Hepatocyte (in vitro differentiated cells): ENCODE results near the gene NPAS2. TPM values are rescaled to one million over a fixed set of nuclear protein-coding genes. Genes with fewer than 3 reads are reported as not detected.

Experiments
- DNase-seq: peaks from one replicate; pipeline ENCODE4 v3.0.0-alpha.2; 2016; ENCODE audit warnings: low spot score
- H2AFZ ChIP-seq: fragments of 200-600 bp; sonication (generic); 2 replicates; pipeline ENCODE4 v1.6.0; 2016; ENCODE audit warnings: antibody characterized with exemption, mild to moderate bottlenecking
- H3K27ac ChIP-seq: fragments of 200-600 bp; sonication (generic); 2 replicates; pipeline ENCODE4 v1.5.1; 2016; ENCODE audit warnings: mild to moderate bottlenecking
- H3K27me3 ChIP-seq: fragments of 200-600 bp; sonication (generic); 2 replicates; pipeline ENCODE4 v1.6.1; 2016
- H3K36me3 ChIP-seq: fragments of 200-600 bp; sonication (generic); replicated peaks from 2 replicates; pipeline ENCODE4 v1.5.1; 2016; ENCODE audit warnings: low read depth; ENCODE audit not compliant: insufficient read depth
- H3K4me1 ChIP-seq: fragments of 200-600 bp; sonication (generic); 2 replicates; pipeline ENCODE4 v1.5.1; 2016; ENCODE audit warnings: mild to moderate bottlenecking, moderate library complexity; ENCODE audit not compliant: insufficient read depth
- H3K4me2 ChIP-seq: fragments of 200-600 bp; sonication (generic); 2 replicates; pipeline ENCODE4 v1.6.0; 2016
- H3K4me3 ChIP-seq: fragments of 200-600 bp; sonication (generic); 2 replicates; pipeline ENCODE4 v1.5.1; 2016; ENCODE audit warnings: mild to moderate bottlenecking
- H3K79me2 ChIP-seq: fragments of 200-600 bp; sonication (generic); 2 replicates; pipeline ENCODE4 v1.6.0; 2017; ENCODE audit warnings: mild to moderate bottlenecking
- H3K9me2 ChIP-seq: fragments of 200-600 bp; sonication (generic); replicated peaks from 2 replicates; pipeline ENCODE4 v1.6.0; 2017; ENCODE audit warnings: mild to moderate bottlenecking; ENCODE audit not compliant: insufficient read depth
- H3K9me3 ChIP-seq: fragments of 200-600 bp; sonication (generic); 2 replicates; pipeline ENCODE4 v1.5.1; 2016; ENCODE audit warnings: low read depth, mild to moderate bottlenecking
- H4K20me1 ChIP-seq: fragments of 200-600 bp; sonication (generic); 2 replicates; pipeline ENCODE4 v1.6.0; 2016; ENCODE audit warnings: mild to moderate bottlenecking; ENCODE audit not compliant: insufficient read depth, poor library complexity, severe bottlenecking
- CTCF ChIP-seq: fragments of 200-600 bp; sonication (generic); IDR thresholded peaks from 2 replicates; pipeline ENCODE4 v1.5.1; 2016; ENCODE audit warnings: antibody characterized with exemption, mild to moderate bottlenecking; ENCODE audit not compliant: poor library complexity
- EZH2 ChIP-seq: fragments of 200-600 bp; sonication (generic); IDR thresholded peaks from 2 replicates; pipeline ENCODE4 v1.6.1; 2016; ENCODE audit warnings: antibody characterized with exemption, mild to moderate bottlenecking, borderline replicate concordance
- EZH2phosphoT487 ChIP-seq: fragments of 200-600 bp; sonication (generic); IDR thresholded peaks from one replicate; pipeline ENCODE4 v1.6.1; 2018; ENCODE audit warnings: antibody characterized with exemption, mild to moderate bottlenecking, low read depth, moderate library complexity; ENCODE audit not compliant: unreplicated experiment, severe bottlenecking
- WGBS: methylation state at CpG from one replicate; pipeline ENCODE4 v1.1.6; 2016; ENCODE audit warnings: low lambda C conversion rate; ENCODE audit errors: missing lambda C conversion rate; 5-methylcytosine and 5-hydroxymethylcytosine counted together
- polyA plus RNA-seq: library from polyadenylated mRNA; unstranded; fragments of >200 nt; fragmentation: Nextera tagmentation; extraction: Ambion mirVana; gene quantifications from 2 replicates; pipeline ENCODE4 v1.2.1, GENCODE V29; 2016
- total RNA-seq: library from RNA; depleted of rRNA; stranded (reverse); fragments of >200 nt; gene quantifications from 2 replicates; pipeline ENCODE4 v1.2.3, GENCODE V29; 2014

NPAS2 gene
- total and polyA plus RNA-seq, 2 experiments from 2014 or later: 7.7 to 16.8 TPM

GRCh38 chr2:100952512-100952911 is 132.6 kb downstream of the NPAS2 start:
- no peak overlapping the region for H3K4me2 ChIP-seq
- H3K9me2 ChIP-seq: no peaks in the 10 kb centered on the region
- no peaks in the 10 kb centered on the region for H3K4me1 ChIP-seq
- H3K27me3 ChIP-seq: no peaks in the 10 kb centered on the region
- 98% methylated on average over 2 of the region's 2 CpGs for WGBS
- DNase-seq: no peak
- no peak overlapping the region for H3K4me3 ChIP-seq
- no peak overlapping the region for H2AFZ ChIP-seq
- TF ChIP-seq EZH2phosphoT487: no peak
- TF ChIP-seq CTCF: no peak
- no peak for TF ChIP-seq EZH2
- no peaks in the 10 kb centered on the region for H4K20me1 ChIP-seq
- no peaks in the 10 kb centered on the region for H3K9me3 ChIP-seq
- H3K27ac ChIP-seq: no peak overlapping the region
- H3K79me2 ChIP-seq: no peaks in the 10 kb centered on the region
- H3K36me3 ChIP-seq: no peaks in the 10 kb centered on the region

- Histone ChIP-seq H3K4me2 (no peak overlapping the region), H3K36me3 (no peaks in the 10 kb centered on the region), H3K4me1 (no peaks in the 10 kb centered on the region), H3K27me3 (no peaks in the 10 kb centered on the region), H3K27ac (no peak overlapping the region), H3K9me2 (no peaks in the 10 kb centered on the region), H3K4me3 (no peak overlapping the region), H3K79me2 (no peaks in the 10 kb centered on the region), H2AFZ (no peak overlapping the region), H4K20me1 (no peaks in the 10 kb centered on the region), H3K9me3 (no peaks in the 10 kb centered on the region)
- no peak for DNase-seq
- WGBS: 95% methylated on average over 11 of the region's 11 CpGs
- TF ChIP-seq EZH2 (no peak), CTCF (no peak), EZH2phosphoT487 (no peak)
These were observed 133.6 kb downstream of the NPAS2 start for GRCh38 chr2:100953406-100954043.

GRCh38 chr2:100954044-100954420 is 134.1 kb downstream of the NPAS2 start:
- no peaks in the 10 kb centered on the region for H3K9me2 ChIP-seq
- no peaks in the 10 kb centered on the region for H3K9me3 ChIP-seq
- no peaks in the 10 kb centered on the region for H4K20me1 ChIP-seq
- no peak overlapping the region for H3K27ac ChIP-seq
- no peaks in the 10 kb centered on the region for H3K4me1 ChIP-seq
- no peaks in the 10 kb centered on the region for H3K36me3 ChIP-seq
- no peak overlapping the region for H3K4me3 ChIP-seq
- no peak overlapping the region for H2AFZ ChIP-seq
- no peak for DNase-seq
- no peak for TF ChIP-seq EZH2
- TF ChIP-seq CTCF: no peak
- TF ChIP-seq EZH2phosphoT487: no peak
- H3K79me2 ChIP-seq: no peaks in the 10 kb centered on the region
- H3K27me3 ChIP-seq: no peaks in the 10 kb centered on the region
- no peak overlapping the region for H3K4me2 ChIP-seq
- 83% methylated on average over 6 of the region's 6 CpGs for WGBS

- DNase-seq: no peak
- Histone ChIP-seq H4K20me1 (no peaks in the 10 kb centered on the region), H3K4me3 (no peak overlapping the region), H2AFZ (no peak overlapping the region), H3K4me2 (no peak overlapping the region), H3K9me2 (no peaks in the 10 kb centered on the region), H3K27ac (no peak overlapping the region), H3K79me2 (no peaks in the 10 kb centered on the region), H3K27me3 (no peaks in the 10 kb centered on the region), H3K9me3 (no peaks in the 10 kb centered on the region), H3K4me1 (no peaks in the 10 kb centered on the region), H3K36me3 (no peaks in the 10 kb centered on the region)
- no peak for TF ChIP-seq EZH2phosphoT487
- TF ChIP-seq CTCF: no peak
- no peak for TF ChIP-seq EZH2
- 96% methylated on average over 4 of the region's 4 CpGs for WGBS
These were observed 135.3 kb downstream of the NPAS2 start for GRCh38 chr2:100955226-100955625.
